Mucosa of stomach (tissue), 1 donor: Measurements from ENCODE around the gene CTLA4.

Experiments used
- H3K27me3 ChIP-seq: one replicate; pipeline ENCODE4 v1.7.0; 2013; ENCODE audit warnings: mild to moderate bottlenecking, low read length; ENCODE audit not compliant: control insufficient read depth, insufficient read depth
- H3K36me3 ChIP-seq: one replicate; pipeline ENCODE4 v1.7.0; 2013; ENCODE audit warnings: low read length; ENCODE audit not compliant: control insufficient read depth, insufficient read depth
- H3K4me1 ChIP-seq: one replicate; pipeline ENCODE4 v1.7.0; 2013; ENCODE audit warnings: mild to moderate bottlenecking, low read length; ENCODE audit not compliant: control insufficient read depth, insufficient read depth
- H3K4me3 ChIP-seq: one replicate; pipeline ENCODE4 v1.7.0; 2013; ENCODE audit warnings: low read length
- H3K9ac ChIP-seq: one replicate; pipeline ENCODE4 v1.7.0; 2013; ENCODE audit warnings: mild to moderate bottlenecking, low read length, moderate library complexity
- H3K9me3 ChIP-seq: one replicate; pipeline ENCODE4 v1.7.0; 2013; ENCODE audit warnings: mild to moderate bottlenecking, low read length, moderate library complexity; ENCODE audit not compliant: control insufficient read depth
- donor health status: Pancreatic carcinoma.

The CTLA4 gene

GRCh38 chr2:203835892-203836800 is 31.4 kb upstream of the CTLA4 start:
- no peaks in the 10 kb centered on the region for H3K36me3 ChIP-seq
- no peak overlapping the region for H3K4me3 ChIP-seq
- no peaks in the 10 kb centered on the region for H3K9me3 ChIP-seq
- H3K9ac ChIP-seq: no peak overlapping the region
- H3K4me1 ChIP-seq: peaks cover 6% of the 10 kb centered on the region
- no peaks in the 10 kb centered on the region for H3K27me3 ChIP-seq

- no peaks in the 10 kb centered on the region for H3K27me3 ChIP-seq
- H3K4me1 ChIP-seq: peaks cover 6% of the 10 kb centered on the region
- H3K9me3 ChIP-seq: no peaks in the 10 kb centered on the region
- no peaks in the 10 kb centered on the region for H3K36me3 ChIP-seq
- no peak overlapping the region for H3K4me3 ChIP-seq
- H3K9ac ChIP-seq: no peak overlapping the region
Measured at GRCh38 chr2:203840655-203841205, 26.8 kb upstream of the CTLA4 start.

GRCh38 chr2:203841654-203842053 is 25.9 kb upstream of the CTLA4 start:
- peaks cover 6% of the 10 kb centered on the region for H3K4me1 ChIP-seq
- no peak overlapping the region for H3K4me3 ChIP-seq
- no peaks in the 10 kb centered on the region for H3K36me3 ChIP-seq
- H3K27me3 ChIP-seq: no peaks in the 10 kb centered on the region
- no peaks in the 10 kb centered on the region for H3K9me3 ChIP-seq
- H3K9ac ChIP-seq: no peak overlapping the region

DNA sequence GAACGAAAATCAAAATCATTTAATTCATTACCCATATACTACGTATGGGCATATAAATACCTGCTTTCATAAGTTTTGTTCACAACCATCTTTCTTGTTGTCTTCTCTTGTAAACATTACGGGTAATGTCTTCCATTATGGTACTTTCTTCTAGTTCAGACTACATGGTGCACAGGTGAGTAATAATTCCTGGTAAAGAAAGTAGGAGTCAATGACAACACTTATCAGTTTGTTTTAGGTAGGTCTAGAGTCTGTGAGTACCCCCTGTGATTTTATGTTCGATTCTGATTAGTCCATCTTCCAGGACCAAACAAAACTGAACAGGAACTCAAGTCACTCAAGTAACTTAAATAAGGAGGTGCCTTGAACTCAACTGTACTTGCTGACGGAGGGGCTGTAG is 25.2 kb upstream of the CTLA4 start:
- Histone ChIP-seq H3K36me3 (no peaks in the 10 kb centered on the region), H3K4me3 (no peak overlapping the region), H3K27me3 (no peaks in the 10 kb centered on the region), H3K4me1 (peaks cover 6% of the 10 kb centered on the region), H3K9me3 (no peaks in the 10 kb centered on the region), H3K9ac (no peak overlapping the region)

DNA sequence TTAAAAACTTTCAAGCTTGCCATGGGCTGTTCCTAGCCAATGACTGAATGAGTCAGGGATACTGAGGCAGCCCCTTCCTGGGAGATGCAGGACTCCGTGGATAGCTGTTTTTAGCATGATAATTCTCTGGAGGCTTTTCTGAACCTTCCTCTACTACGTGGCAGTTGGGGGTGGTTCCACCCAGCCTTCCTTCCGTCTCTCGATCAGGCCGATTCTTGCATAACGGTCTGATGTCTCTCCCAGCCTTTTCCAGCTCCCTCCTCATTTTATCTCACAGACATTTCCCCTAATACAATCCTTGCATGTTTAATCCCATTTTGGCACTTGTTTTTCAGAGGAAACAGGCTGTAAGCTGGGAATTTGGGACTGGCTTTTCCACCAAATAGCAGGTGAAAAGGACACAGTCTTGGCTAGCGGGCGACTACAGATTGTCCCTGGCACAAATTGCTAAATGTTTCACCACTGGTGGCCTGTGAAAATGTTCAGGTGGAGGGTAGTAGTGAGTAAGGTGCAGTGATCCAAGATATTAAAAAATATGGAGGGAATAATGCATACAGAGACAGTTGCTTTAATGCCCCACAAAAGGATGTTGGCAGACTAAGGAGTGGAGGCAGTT is 21.0 kb upstream of the CTLA4 start:
- no peaks in the 10 kb centered on the region for H3K4me1 ChIP-seq
- no peaks in the 10 kb centered on the region for H3K36me3 ChIP-seq
- no peaks in the 10 kb centered on the region for H3K9me3 ChIP-seq
- no peak overlapping the region for H3K4me3 ChIP-seq
- H3K27me3 ChIP-seq: no peaks in the 10 kb centered on the region
- no peak overlapping the region for H3K9ac ChIP-seq

DNA sequence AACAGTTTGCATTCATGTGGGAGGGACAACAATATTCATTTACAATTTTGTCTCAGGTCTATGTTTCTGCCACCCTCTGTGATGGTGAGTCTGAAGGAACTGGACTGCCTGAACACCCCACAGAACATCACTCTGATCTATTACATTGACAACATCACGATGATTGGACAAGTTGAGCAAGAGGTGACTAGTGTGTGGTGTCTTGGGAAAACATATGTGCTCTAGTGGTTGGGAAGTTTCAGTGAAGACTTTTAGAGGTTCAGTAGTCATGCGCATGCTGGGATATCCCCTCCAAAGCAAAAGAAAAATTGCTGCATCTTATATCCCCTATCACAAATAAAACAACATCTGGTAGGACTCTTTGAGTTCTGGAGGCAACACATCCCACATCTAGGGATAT is 18.6 kb upstream of the CTLA4 start:
- Histone ChIP-seq H3K4me1 (no peaks in the 10 kb centered on the region), H3K9ac (no peak overlapping the region), H3K27me3 (no peaks in the 10 kb centered on the region), H3K36me3 (no peaks in the 10 kb centered on the region), H3K9me3 (no peaks in the 10 kb centered on the region), H3K4me3 (no peak overlapping the region)

GRCh38 chr2:203852760-203853159 is 14.8 kb upstream of the CTLA4 start:
- Histone ChIP-seq H3K36me3 (no peaks in the 10 kb centered on the region), H3K27me3 (no peaks in the 10 kb centered on the region), H3K4me3 (no peak overlapping the region)

DNA sequence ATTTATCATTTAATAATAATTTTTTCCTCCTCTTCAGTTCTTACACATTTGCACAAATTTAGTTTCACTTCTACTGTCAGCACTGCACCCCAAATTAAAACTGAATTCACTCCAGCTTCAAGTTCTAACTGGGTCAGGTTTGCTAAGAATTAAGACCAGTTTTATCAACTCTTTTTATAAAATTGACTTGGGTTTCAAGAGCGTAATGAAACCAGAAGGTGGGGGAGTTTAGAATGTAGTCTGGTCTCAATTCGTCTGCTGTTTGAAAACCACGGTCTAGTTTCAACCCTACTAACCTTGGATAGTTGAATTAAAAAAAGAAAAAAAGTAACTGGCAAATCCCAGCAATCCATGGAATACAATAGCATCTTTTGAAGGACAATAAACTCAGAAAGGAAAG is 14.3 kb upstream of the CTLA4 start:
- H3K36me3 ChIP-seq: no peaks in the 10 kb centered on the region
- H3K27me3 ChIP-seq: no peaks in the 10 kb centered on the region
- H3K4me1 ChIP-seq: no peaks in the 10 kb centered on the region
- H3K9ac ChIP-seq: no peak overlapping the region
- H3K9me3 ChIP-seq: no peaks in the 10 kb centered on the region
- no peak overlapping the region for H3K4me3 ChIP-seq

More at GRCh38 chr2:203852760-203853159, 14.8 kb upstream of the CTLA4 start:
- no peak overlapping the region for H3K9ac ChIP-seq
- no peaks in the 10 kb centered on the region for H3K4me1 ChIP-seq
- H3K9me3 ChIP-seq: no peaks in the 10 kb centered on the region

GRCh38 chr2:203853722-203854121 is 13.8 kb upstream of the CTLA4 start:
- H3K4me3 ChIP-seq: no peak overlapping the region
- H3K4me1 ChIP-seq: no peaks in the 10 kb centered on the region
- H3K9me3 ChIP-seq: no peaks in the 10 kb centered on the region
- H3K27me3 ChIP-seq: no peaks in the 10 kb centered on the region
- H3K9ac ChIP-seq: no peak overlapping the region
- H3K36me3 ChIP-seq: no peaks in the 10 kb centered on the region

DNA sequence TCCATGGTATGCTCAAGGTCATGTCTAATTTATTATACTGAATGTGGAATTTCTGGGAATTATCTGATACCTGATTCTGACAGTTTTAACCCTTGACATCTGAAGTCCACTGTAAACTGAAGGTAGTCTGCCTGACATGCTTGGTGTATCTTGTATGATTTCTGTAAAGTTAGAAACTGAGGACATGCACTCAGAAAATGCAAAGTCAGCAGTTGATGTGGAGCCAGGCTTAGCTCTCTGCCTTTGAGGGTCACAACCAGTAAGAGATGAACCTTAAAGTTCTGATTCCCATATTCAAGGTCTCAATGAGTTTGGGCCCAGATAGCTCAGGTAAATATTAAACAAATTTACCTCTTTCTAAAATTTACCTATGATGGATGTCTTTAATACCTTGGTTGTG is 12.3 kb upstream of the CTLA4 start:
- H3K36me3 ChIP-seq: no peaks in the 10 kb centered on the region
- no peak overlapping the region for H3K4me3 ChIP-seq
- H3K27me3 ChIP-seq: no peaks in the 10 kb centered on the region
- H3K4me1 ChIP-seq: peaks cover 6% of the 10 kb centered on the region
- H3K9ac ChIP-seq: no peak overlapping the region
- no peaks in the 10 kb centered on the region for H3K9me3 ChIP-seq

DNA sequence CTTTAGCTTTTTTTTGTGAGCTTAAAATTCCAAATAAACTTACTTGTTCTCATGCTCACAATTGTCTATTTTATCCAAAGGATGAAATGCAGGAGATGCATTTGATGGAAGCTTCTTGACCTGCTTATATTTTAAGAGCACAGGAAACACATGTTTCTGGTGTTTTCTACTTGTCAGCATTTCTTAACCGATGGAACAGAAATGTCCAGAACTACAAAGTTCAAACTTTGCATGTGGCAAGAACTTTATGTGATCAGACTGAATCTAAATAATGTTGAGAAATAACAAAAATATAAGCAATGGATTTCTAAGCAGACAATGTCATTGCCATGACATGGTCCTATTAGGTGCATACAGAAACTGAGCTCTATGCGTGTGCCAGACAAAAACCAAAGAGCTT is 9.9 kb upstream of the CTLA4 start:
- H3K4me3 ChIP-seq: no peak overlapping the region
- no peaks in the 10 kb centered on the region for H3K36me3 ChIP-seq
- peaks cover 6% of the 10 kb centered on the region for H3K4me1 ChIP-seq
- H3K9me3 ChIP-seq: no peaks in the 10 kb centered on the region
- no peaks in the 10 kb centered on the region for H3K27me3 ChIP-seq
- no peak overlapping the region for H3K9ac ChIP-seq

GRCh38 chr2:203858176-203858575 is 9.4 kb upstream of the CTLA4 start:
- Histone ChIP-seq H3K4me3 (no peak overlapping the region), H3K9ac (no peak overlapping the region), H3K4me1 (peaks cover 6% of the 10 kb centered on the region), H3K27me3 (no peaks in the 10 kb centered on the region), H3K36me3 (no peaks in the 10 kb centered on the region), H3K9me3 (no peaks in the 10 kb centered on the region)
